Activated CD4-positive, alpha-beta T cell treated with anti-CD3 and anti-CD28 coated beads, Interleukin-2, amount 50 U/mL, for 24 hours (primary cell): ENCODE measurements around the gene LCE3E.
A peak's percentile ranks its signal among the peaks of the same experiment; 100 is the strongest.
"Not testable (repeated sequence)": the region's sequence is repeated elsewhere in the genome, so short reads cannot be mapped to it uniquely, and the experiment has no call there.

Experiments
- DNase-seq, 2 donors: peaks; one replicate each; pipeline ENCODE4 v3.0.0-alpha.2; 2020; ENCODE audit warnings: low read depth in 1 of 2, low spot score in 1 of 2

LCE3E gene, protein sequence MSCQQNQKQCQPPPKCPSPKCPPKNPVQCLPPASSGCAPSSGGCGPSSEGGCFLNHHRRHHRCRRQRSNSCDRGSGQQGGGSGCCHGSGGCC

DNA sequence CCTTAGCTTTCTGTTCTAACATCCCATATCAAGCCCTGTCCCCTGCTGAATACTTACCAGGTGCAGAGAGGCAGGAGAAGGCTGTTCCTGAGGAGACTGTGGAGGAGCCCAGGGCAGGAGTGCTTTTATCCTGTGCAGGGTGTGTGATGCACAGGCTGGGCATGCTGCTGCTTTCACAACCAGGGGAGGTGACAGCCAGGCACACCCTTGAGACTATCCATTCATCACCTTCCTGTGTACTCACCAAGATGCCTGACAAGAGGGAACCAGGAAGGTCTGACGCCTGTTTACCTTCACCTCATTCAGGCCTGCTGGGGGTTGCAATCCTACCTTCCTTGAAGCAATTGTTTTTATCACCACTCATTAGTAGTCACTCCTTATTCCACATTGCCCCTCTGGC, at the start of gene LCE3E:
Gene LCE3E, minus strand, starts transcription at position 100 of the 400 bp plus-strand sequence. CDS start 572 bp downstream, outside the sequence.
- no peak for DNase-seq

DNA sequence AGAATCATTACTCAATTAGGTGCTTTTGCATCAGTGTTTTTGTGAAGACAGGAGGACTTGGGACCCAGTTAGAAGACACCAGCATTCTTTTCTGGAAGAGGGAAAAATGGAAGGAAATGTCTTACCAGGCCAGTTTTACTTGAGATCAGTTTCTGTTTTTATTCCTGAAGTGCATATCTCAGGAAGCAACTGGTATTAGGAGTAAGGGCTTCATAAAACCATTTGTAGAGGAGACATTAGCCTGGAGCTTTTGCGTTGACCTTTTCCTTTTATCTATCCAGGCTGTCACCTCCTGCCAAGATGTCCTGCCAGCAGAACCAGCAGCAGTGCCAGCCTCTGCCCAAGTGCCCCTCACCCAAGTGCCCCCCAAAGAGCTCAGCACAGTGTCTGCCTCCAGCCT, 46.9 kb upstream of the LCE3E start, which contains the start of gene LCE3B:
Gene LCE3B, plus strand, starts transcription at position 301 of the 400 bp plus-strand sequence. Its CDS starts 0 bp downstream, at position 301.
- no peak for DNase-seq

DNA sequence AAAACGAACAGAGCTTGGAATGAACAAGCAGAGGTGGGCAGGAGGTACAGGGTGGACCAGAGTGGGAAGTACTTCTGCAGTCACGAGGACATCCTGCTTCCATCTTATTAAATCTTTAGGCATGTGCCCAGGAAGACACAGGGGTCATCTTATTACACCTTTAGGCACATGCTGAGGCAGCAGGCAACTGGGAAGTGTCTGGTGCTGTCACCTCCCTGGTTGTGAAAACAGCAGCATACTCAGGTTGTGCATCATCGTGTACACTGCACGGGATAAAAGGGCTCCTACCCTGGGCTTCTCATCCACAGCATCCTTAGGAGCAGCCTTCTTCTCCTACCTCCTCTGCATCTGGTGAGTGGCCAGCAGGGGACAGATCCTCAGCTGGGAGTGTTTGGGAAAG, 33.4 kb upstream of the LCE3E start, which contains the start of gene LCE3C:
Gene LCE3C, plus strand, starts transcription at position 301 of the 400 bp plus-strand sequence. CDS start 498 bp downstream, outside the sequence.
- DNase-seq: no peak

DNA sequence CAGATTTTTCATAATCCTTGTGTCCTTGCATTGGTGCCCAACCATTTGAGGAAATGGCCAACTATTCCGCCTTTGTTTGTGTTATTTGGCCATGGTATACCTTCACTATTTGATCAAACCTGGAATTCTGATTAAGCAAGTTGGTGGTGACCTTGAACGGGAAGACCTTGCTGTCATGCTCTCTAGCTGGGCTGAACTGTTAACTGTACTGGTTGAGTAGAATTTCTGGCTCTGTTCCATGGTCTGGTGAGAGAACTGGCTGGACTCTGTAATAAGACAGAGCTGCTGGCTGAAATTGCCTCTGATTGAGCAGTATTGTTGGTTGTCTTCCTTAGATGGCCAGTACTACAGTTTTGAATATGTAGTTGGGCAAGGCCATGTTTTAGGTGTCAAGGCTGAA, 30.4 kb upstream of the LCE3E start:
- DNase-seq: no peak

DNA sequence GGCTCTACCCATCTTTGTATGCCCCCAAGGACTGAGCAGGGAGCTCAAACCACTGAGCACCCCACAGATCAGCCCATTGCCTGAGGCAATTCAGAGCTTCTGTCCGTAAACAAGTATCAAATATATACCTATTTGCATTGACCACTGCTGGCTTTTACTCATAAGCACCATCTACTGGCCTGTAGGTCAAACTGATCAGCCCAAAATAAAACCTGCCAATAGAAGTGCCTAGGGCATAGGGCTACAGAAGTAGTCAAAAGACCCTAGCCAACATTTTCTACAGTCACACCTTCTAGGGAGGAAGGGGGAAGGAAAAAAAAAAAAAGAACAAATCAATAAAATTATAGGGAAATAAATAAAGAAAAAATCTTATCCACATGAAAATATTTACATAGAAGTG, 19.0 kb upstream of the LCE3E start:
- no peak for DNase-seq

DNA sequence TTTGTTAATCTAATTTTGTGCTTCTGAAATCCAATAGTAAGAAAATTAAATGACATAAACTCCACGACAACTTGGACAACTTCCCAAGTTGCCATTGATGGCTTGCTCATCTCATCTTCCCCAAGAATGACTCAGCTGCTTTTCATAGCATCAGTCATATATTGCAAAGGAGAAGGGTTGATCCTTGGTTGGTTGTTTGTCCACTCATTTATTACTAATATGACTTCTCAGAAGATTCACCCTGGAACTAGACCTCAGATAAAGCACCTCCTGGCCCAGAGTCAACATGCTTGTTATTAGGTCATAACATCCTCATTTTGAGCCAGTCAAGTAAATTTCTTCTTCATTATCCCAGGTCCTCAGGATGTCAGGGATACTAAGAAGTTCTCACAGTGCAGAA, 16.1 kb upstream of the LCE3E start:
- DNase-seq: no peak

DNA sequence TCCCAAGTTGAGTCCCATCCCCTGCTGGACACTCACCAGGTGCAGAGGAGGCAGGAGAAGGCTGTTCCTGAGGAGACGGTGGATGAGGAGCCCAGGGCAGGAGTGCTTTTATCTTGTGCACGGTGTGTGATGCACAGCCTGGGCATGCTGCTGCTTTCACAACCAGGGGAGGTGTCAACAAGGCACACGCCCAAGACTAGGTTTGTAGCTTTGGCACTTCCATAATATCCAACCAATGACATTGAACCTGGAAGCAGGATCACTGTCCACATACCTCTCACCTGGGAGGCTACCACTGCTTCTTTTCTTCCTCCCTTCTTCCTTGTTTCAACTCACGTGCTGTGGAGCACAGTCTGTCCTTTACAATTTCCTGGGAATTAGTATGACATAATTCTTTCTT, 13.9 kb upstream of the LCE3E start, which contains the start of gene LCE3D:
Gene LCE3D, minus strand, starts transcription at position 84 of the 400 bp plus-strand sequence. CDS start 580 bp downstream, outside the sequence.
- DNase-seq: no peak

DNA sequence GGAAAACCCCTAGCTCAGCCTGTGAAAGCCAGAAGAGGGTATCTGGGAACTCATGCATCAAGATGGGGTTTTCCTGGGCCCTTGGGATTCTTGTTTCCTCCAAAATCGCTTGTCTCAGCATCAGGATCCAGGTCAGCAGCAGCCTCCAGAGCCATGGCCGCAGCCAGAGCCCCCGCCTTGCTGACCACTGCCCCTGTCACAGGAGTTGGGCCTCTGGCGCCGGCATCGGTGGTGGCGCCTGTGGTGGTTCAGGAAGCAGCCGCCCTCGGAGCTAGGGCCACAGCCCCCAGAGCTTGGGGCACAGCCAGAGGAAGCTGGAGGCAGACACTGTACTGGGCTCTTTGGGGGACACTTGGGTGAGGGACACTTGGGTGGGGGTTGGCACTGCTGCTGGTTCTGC, 12.9 kb upstream of the LCE3E start:
- DNase-seq: not testable (repeated sequence)

DNA sequence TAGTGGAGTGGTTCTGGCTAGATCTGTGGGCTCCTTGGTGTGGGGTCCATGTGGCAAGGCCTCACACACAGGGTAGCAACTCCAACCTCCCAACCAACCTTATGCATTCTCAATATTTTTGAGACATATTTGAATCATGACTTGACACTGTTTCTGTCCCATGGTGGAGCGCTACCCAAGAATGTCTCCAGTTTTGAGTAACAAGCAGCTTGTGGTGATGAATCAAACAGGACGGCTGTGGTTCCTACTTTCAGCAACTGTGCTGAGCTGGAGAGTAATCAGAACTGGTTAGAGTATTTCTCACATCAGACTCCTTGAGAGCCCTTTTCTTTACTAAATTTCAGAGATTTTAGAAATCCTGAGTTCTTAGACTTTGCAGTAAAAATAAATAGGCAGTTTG, 10.6 kb upstream of the LCE3E start:
- no peak for DNase-seq

DNA sequence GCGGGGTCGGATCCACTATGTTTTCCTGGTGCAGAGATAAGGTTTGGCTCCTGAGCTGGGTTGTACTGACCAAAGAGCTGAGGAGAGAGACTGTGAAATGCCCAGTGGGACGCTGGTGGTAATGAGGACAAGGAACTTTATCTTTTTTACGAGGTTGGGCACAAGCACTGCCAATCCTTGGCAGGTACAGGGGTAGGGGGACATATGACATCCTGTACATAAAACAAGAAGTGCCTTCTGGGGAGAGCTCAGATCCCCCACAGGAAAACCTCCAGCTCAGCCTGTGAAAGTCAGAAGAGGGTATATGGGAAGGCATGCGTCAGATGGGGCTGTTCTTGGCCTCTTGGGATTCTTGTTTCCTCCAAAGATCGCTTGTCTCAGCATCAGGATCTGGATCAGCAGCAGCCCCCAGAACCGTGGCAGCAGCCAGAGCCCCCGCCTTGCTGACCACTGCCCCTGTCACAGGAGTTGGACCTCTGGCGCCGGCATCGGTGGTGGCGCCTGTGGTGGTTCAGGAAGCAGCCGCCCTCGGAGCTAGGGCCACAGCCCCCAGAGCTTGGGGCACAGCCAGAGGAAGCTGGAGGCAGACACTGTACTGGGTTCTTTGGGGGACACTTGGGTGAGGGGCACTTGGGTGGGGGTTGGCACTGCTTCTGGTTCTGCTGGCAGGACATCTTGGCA, 905 bp downstream of the LCE3E start:
- DNase-seq: no peak

DNA sequence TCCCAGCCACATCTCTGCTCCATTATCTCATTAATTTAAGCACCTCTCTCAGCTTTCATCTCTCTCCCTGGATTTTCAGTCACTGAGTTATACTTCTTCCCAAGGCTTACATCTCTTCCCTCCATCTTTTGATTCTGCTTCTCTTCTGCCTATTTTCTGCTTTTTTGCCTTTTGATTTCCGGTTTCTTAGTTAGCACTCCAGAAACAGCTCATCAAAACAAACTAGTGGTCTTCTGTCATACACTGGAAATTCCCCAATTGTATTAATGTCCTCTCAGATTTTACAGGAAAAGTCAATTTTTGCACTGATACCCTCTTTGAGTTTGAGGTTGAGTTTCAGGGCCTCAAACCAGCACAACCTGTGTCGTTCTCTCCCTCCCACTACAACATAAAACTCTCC, 1.5 kb downstream of the LCE3E start:
- DNase-seq: no peak

DNA sequence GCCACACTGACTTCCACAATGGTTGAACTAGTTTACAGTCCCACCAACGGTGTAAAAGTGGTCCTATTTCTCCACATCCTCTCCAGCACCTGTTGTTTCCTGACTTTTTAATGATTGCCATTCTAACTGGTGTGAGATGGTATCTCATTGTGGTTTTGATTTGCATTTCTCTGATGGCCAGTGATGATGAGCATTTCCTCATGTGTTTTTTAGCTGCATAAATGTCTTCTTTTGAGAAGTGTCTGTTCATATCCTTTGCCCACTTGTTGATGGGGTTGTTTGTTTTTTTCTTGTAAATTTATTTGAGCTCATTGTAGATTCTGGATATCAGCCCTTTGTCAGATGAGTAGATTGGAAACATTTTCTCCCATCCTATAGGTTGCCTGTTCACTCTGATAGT, 18.2 kb downstream of the LCE3E start:
- DNase-seq: not testable (repeated sequence)

DNA sequence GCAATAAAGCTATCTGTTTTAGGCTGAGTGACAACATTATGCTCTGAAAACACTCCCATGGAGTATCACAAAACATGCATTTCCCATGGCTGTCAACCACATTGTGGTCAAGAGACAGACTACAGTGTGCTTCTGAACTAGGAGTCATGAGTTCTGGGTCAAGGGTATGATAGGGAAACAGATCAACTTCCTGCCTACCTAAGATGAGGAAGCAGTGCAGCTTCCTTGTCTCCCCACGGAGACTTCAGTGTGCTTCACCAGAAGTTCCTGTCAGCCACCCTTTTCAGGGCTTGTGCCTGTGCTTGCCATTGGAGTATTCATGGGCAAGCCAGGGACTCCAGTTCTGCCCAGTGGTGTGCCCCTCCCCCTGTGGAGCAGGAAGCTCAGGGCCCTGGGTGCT, 19.9 kb downstream of the LCE3E start:
- no peak for DNase-seq

DNA sequence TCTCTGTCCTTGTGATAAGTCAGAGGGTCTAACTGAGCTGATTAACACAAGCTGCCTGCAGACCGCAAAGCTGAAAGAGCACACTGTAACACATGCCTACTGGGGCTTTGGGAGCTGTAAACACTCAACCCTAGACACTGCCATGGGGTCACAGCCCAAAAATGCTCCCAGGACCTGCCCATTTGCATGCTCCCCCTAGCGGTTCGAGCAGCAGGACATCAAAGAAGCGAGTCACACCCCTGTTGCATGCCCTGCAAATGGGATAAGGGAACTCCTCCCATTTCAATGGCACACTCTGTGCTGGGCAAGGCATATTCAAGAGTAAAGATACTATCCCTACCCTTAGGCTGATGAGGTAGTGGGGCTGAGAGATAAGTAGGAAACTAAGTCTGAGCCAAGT, 22.8 kb downstream of the LCE3E start:
- DNase-seq: no peak

DNA sequence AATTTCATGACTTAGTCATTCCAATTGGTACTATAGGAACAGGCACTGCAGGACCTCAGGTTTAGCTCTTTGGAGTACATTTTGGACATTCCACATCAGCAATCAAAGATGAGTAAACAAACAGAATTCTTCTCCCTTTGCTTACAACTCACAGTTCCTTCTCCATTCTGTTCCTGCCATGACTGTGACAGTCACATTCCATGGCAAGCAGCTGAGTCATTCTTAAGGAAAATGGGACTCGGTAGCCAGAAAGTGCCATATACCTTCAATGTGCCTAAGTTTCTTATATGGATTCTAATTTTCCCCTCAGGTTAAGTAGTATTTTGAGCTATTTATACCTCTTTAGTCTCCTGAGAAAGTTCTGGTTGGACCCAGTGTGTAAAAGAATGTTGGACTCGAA, 26.7 kb downstream of the LCE3E start:
- DNase-seq: no peak

DNA sequence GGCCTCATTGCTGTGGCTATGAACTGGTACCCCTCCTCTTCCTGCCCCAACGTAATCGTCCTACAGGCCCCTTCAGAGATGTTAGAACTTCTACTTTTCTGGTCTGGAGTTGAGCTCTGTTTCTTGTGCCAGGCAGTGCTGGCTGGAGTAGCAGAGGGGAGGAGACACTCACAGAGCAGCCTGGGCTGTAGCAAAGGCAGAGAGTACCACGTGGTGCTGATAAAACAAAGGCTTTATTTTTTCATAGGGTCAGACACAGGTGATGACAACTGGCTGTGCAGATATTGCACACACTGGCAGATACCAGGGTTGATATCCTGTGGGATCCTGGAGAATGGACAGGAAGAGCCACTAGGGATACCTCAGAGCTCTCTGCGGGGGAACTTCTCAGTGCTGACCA, 29.1 kb downstream of the LCE3E start:
- DNase-seq: no peak

DNA sequence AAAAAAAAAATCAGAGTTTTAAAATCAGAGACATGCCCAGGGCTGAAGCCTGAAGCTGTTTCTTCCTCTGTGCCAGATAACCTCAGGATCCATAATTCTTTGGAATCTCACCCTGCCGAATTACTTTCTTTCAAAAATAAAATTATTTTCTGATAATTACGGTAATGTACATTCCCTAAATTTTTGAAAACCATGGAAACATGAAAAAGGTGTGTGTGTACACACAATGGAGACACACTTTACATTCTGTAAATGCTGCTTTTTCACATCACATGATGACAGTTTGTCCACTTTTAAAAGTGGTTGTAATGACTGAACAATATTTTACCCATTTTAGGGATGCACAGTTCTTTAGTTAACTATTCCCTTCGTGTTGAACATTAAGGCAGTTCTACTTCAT, 30.8 kb downstream of the LCE3E start:
- no peak for DNase-seq

DNA sequence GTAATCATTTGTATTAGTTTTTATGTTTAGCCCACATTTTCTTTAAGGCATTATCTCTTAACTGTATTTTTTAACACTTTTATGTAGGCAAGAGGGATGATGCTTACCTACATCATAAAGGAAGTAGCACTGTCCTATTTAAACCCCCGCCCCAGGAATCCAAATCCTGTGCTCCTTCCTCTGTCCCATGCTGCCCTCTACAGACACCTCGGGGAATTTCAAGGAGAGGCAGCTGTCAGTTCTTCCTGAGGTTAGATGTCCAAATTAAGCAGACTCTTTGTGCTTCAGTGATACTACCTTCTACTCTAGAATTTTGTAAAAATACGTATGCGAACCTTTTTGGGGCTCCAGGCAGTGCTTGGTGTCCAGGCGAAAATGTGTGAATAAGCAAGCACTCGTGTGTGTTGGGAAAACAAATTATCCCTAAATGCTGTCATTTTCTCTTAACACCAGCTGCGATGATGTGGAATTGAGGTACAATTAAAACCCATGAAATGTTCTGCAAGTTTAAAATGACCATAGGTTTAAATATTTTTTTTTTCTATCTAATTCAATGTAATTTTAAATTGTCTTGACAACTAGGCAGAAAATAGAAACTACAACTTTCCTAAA, 33.1 kb downstream of the LCE3E start:
- peak in 1 of 2 donors; percentile 8 for DNase-seq

DNA sequence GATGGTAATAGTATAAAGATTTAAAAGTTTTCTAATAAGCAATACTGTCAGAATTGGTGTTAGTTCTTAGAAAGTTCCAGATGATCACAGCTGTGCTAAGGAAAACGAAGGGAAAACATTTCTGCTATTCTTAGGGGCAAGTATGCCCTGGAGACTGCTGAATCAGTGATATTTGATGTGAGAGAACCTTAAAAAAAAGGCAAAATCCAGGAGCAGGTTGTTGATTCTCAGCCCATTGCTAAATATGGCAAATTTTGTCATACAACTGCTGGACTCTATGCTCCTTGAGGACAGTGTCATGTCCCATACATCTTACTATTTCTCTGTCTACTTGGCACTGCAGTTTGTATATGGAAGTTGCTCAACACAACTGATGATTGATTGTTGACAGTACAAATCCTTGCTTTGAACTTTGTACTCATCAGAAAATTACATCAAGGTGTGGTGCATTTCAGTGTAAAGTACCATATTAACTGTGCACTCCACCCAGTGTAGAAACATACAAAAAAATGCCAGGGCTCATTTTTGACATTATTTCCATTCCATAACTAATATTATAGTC, 41.4 kb downstream of the LCE3E start:
- DNase-seq: no peak

DNA sequence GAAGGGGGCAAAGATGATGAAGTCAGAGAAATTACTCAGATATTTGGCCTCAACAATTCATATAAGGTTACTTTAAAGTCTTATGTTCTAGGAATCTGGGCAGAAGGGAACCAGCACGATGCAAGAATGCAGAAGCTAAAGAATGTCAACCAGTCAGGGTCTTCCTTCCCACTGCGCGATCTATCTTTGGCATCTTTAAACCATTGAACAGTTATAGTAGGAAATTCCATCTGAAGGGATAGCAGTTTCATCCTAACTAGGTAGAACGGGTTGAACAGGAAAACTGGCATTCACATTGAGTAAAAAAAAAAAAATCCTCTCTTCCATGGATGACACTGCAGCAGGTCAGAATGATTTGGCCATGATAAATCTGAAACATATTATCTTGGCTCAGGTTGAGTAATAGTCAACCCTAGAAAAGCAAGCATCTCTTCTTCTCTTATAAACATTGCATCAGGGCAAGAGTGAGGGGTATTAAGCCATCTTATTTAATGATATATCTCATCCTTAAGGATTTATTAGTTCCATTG, 46.0 kb downstream of the LCE3E start:
- DNase-seq: no peak

DNA sequence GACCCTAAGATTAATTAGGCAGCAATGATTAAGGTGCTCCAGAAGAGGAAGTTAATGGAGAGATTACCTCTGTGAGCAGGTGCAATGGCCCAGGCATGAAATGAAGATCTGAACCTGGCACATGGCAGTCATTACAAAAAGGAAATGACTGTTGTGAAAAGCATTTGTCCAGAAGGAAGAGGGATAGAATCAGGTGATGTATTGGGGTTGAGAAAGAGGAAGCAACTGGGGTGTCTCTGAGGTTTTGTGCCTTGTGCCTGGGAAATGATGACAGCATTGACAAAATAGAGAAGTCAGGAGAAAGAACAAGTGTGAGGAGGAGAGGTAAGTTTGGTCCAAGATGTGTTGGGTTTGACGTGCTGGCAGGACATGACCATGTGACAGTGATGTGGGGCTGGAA, 46.7 kb downstream of the LCE3E start:
- DNase-seq: no peak
